Measurements from ENCODE around the gene BIRC2. TPM values are rescaled to one million over a fixed set of nuclear protein-coding genes. Genes with fewer than 3 reads are reported as not detected.
"Not testable (repeated sequence)": the region's sequence is repeated elsewhere in the genome, so short reads cannot be mapped to it uniquely, and the experiment has no call there.

The BIRC2 gene
- polyA plus RNA-seq, 1 donor (not counting 4 experiments of a cell fraction or from before 2014, with no cell fraction given), result 53.8 TPM

GRCh38 chr11:102368472-102368871 is 21.5 kb downstream of the BIRC2 start:
- Histone ChIP-seq H3K4me3 (ENCODE audit: control insufficient read depth in 2 of 3, extremely low read depth in 1 of 3, insufficient read depth in 2 of 3, low read depth in 1 of 3, low read length in 3 of 3) (no peak overlapping the region), H3K27me3 (ENCODE audit: control insufficient read depth, extremely low read depth, insufficient read depth, low read length) (no peaks in the 10 kb centered on the region), H4K20me1 (ENCODE audit: control insufficient read depth, extremely low read depth, insufficient read depth, low read length) (no peaks in the 10 kb centered on the region), H2AFZ (ENCODE audit: control insufficient read depth, low read length) (no peak overlapping the region), H3K9ac (ENCODE audit: control insufficient read depth, extremely low read depth, insufficient read depth, low read length) (no peak overlapping the region), H3K4me2 (ENCODE audit: control insufficient read depth, extremely low read depth, insufficient read depth, low read depth, low read length) (no peak overlapping the region), H3K4me1 (ENCODE audit: control insufficient read depth, extremely low read depth, insufficient read depth, low read length) (no peaks in the 10 kb centered on the region), H3K9me1 (ENCODE audit: control insufficient read depth, extremely low read depth, insufficient read depth, low read length) (no peaks in the 10 kb centered on the region), H3K27ac (ENCODE audit: control insufficient read depth, insufficient read depth, low read length) (no peak overlapping the region), H3K9me3 (ENCODE audit: control insufficient read depth, low read depth, low read length) (no peaks in the 10 kb centered on the region), H3K36me3 (ENCODE audit: control insufficient read depth in 2 of 2, extremely low read depth in 1 of 2, insufficient read depth in 2 of 2, low read length in 2 of 2) (peaks cover 13 to 15% of the 10 kb centered on the region in 2 experiments), H3K79me2 (ENCODE audit: control insufficient read depth, insufficient read depth, low read length) (peaks cover 5% of the 10 kb centered on the region)
- DNase-seq (ENCODE audit: low read depth, low spot score) (no peak), FAIRE-seq (no peak)
- TF ChIP-seq, protein P1, sequence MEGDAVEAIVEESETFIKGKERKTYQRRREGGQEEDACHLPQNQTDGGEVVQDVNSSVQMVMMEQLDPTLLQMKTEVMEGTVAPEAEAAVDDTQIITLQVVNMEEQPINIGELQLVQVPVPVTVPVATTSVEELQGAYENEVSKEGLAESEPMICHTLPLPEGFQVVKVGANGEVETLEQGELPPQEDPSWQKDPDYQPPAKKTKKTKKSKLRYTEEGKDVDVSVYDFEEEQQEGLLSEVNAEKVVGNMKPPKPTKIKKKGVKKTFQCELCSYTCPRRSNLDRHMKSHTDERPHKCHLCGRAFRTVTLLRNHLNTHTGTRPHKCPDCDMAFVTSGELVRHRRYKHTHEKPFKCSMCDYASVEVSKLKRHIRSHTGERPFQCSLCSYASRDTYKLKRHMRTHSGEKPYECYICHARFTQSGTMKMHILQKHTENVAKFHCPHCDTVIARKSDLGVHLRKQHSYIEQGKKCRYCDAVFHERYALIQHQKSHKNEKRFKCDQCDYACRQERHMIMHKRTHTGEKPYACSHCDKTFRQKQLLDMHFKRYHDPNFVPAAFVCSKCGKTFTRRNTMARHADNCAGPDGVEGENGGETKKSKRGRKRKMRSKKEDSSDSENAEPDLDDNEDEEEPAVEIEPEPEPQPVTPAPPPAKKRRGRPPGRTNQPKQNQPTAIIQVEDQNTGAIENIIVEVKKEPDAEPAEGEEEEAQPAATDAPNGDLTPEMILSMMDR (optimal IDR thresholded peaks at IDR 0.05 in 1 of 3, IDR thresholded peaks at IDR 0.05 in 1 of 3, conservative IDR thresholded peaks at IDR 0.05 in 1 of 3; ENCODE audit: extremely low read depth in 1 of 3, insufficient read depth in 2 of 3, low read length in 3 of 3), result no peak
- no peak for TF ChIP-seq EZH2 (IDR thresholded peaks at IDR 0.05; ENCODE audit: low read length)
- dilution Hi-C loops (cut with MboI; ENCODE audit: extremely low pct_ligation_motif_present, low sequenced_read_pairs), result no loop called here

GRCh38 chr11:102374633-102375424 is 27.8 kb downstream of the BIRC2 start:
- H3K4me1 ChIP-seq (ENCODE audit: control insufficient read depth, extremely low read depth, insufficient read depth, low read length); H3K9me3 ChIP-seq (ENCODE audit: control insufficient read depth, low read depth, low read length); H3K9me1 ChIP-seq (ENCODE audit: control insufficient read depth, extremely low read depth, insufficient read depth, low read length); H3K27ac ChIP-seq (ENCODE audit: control insufficient read depth, insufficient read depth, low read length); H2AFZ ChIP-seq (ENCODE audit: control insufficient read depth, low read length); H3K9ac ChIP-seq (ENCODE audit: control insufficient read depth, extremely low read depth, insufficient read depth, low read length); H3K4me3 ChIP-seq (ENCODE audit: control insufficient read depth in 2 of 3, extremely low read depth in 1 of 3, insufficient read depth in 2 of 3, low read depth in 1 of 3, low read length in 3 of 3); FAIRE-seq; H4K20me1 ChIP-seq (ENCODE audit: control insufficient read depth, extremely low read depth, insufficient read depth, low read length); H3K4me2 ChIP-seq (ENCODE audit: control insufficient read depth, extremely low read depth, insufficient read depth, low read depth, low read length); dilution Hi-C loops (cut with MboI; ENCODE audit: extremely low pct_ligation_motif_present, low sequenced_read_pairs); H3K27me3 ChIP-seq (ENCODE audit: control insufficient read depth, extremely low read depth, insufficient read depth, low read length); DNase-seq (ENCODE audit: low read depth, low spot score): not testable (repeated sequence)
- peaks cover 12% of the 10 kb centered on the region for H3K79me2 ChIP-seq (ENCODE audit: control insufficient read depth, insufficient read depth, low read length)
- H3K36me3 ChIP-seq (ENCODE audit: control insufficient read depth in 2 of 2, extremely low read depth in 1 of 2, insufficient read depth in 2 of 2, low read length in 2 of 2), result peaks cover 7 to 24% of the 10 kb centered on the region in 2 experiments
